Testis (tissue), 3 donors: ENCODE results near the gene DCTN5. TPM values are rescaled to one million over a fixed set of nuclear protein-coding genes. Genes with fewer than 3 reads are reported as not detected.

Experiments used
- DNase-seq: peaks from one replicate; pipeline ENCODE4 v3.0.0-alpha.2; 2019
- H3K27ac ChIP-seq, 2 donors: fragments of 200-600 bp; sonication (generic); one replicate each; pipeline ENCODE4 v1.5.1; 2019
- H3K27me3 ChIP-seq: fragments of 200-600 bp; sonication (generic); one replicate; pipeline ENCODE4 v1.5.1; 2019
- H3K36me3 ChIP-seq: fragments of 200-600 bp; sonication (generic); one replicate; pipeline ENCODE4 v1.5.1; 2017; ENCODE audit warnings: low read depth; ENCODE audit errors: missing control alignments
- H3K4me1 ChIP-seq: fragments of 200-600 bp; sonication (generic); one replicate; pipeline ENCODE4 v1.5.1; 2019
- H3K4me3 ChIP-seq, 2 donors: fragments of 200-600 bp; sonication (generic); one replicate each; pipeline ENCODE4 v1.5.1; 2017 to 2019
- H3K9me3 ChIP-seq: fragments of 200-600 bp; sonication (generic); one replicate; pipeline ENCODE4 v1.5.1; 2017
- CTCF ChIP-seq, 3 experiments: fragments of 450-650 bp in 2 of 3; fragments of 200-600 bp in 1 of 3; sonication (generic) in 1 of 3; IDR thresholded peaks; one replicate each; pipeline ENCODE4 v1.5.1; 2016 to 2019; ENCODE audit warnings: antibody characterized with exemption in 3 of 3, mild to moderate bottlenecking in 2 of 3, moderate library complexity in 1 of 3
- POLR2A ChIP-seq: fragments of 450-650 bp; IDR thresholded peaks from one replicate; pipeline ENCODE4 v1.6.1; 2017; ENCODE audit warnings: antibody characterized with exemption, mild to moderate bottlenecking, moderate library complexity
- WGBS, 2 donors: methylation state at CpG; one replicate each; pipeline ENCODE4 v1.1.5; 2018; 5-methylcytosine and 5-hydroxymethylcytosine counted together
- intact Hi-C: fragments of 100-400 bp; cut with DNase I; formaldehyde crosslinking; loops from one replicate; pipeline ENCODE4 v1.15.1; 2023; ENCODE audit warnings: low total_unique reads
- polyA plus RNA-seq: library from polyadenylated mRNA; stranded (reverse); fragments of 350-450 nt; fragmentation: Illumina TruSeq; extraction: RNeasy Lipid Tissue Mini Kit (QIAGEN cat#74804); gene quantifications from one replicate; pipeline ENCODE4 v1.2.3, GENCODE V29; 2014; ENCODE audit warnings: low read depth, low replicate concordance; ENCODE audit not compliant: insufficient read depth
- total RNA-seq, 2 donors: library from RNA; depleted of rRNA; stranded (reverse); fragments of >200 nt; gene quantifications; one replicate each; pipeline ENCODE4 v1.2.3, GENCODE V29; 2016

The DCTN5 gene
- total and polyA plus RNA-seq, 3 donors from 2014 or later: 61.3 to 84.0 (median 63.3) TPM

- no peak overlapping the region for H3K27ac ChIP-seq
- no peaks in the 10 kb centered on the region for H3K27me3 ChIP-seq
- no peak overlapping the region for H3K4me3 ChIP-seq
- 91 to 95% methylated on average over 9 to 25 of the region's 25 CpGs for WGBS, 2 donors
- no peaks in the 10 kb centered on the region for H3K4me1 ChIP-seq
- TF ChIP-seq POLR2A (no peak), CTCF (IDR thresholded peaks at IDR 0.05) (no peak)
- H3K9me3 ChIP-seq: no peaks in the 10 kb centered on the region
- H3K36me3 ChIP-seq: no peaks in the 10 kb centered on the region
- DNase-seq: no peak
- intact Hi-C loops: no loop called here
Measured at GRCh38 chr16:23690771-23691482, 49.7 kb downstream of the DCTN5 start.

- TF ChIP-seq CTCF (IDR thresholded peaks at IDR 0.05) (no peak), POLR2A (no peak)
- H3K4me1 ChIP-seq: no peaks in the 10 kb centered on the region
- H3K36me3 ChIP-seq: no peaks in the 10 kb centered on the region
- no peak overlapping the region for H3K27ac ChIP-seq
- no peaks in the 10 kb centered on the region for H3K9me3 ChIP-seq
- 87 to 95% methylated on average over 10 of the region's 10 CpGs for WGBS, 2 donors
- intact Hi-C loops: no loop called here
- no peak overlapping the region for H3K4me3 ChIP-seq
- no peak for DNase-seq
- no peaks in the 10 kb centered on the region for H3K27me3 ChIP-seq
Measured at GRCh38 chr16:23691483-23692189, 50.4 kb downstream of the DCTN5 start.

GRCh38 chr16:23692190-23692837 is 51.0 kb downstream of the DCTN5 start:
- no peaks in the 10 kb centered on the region for H3K9me3 ChIP-seq
- no peaks in the 10 kb centered on the region for H3K36me3 ChIP-seq
- no peak overlapping the region for H3K27ac ChIP-seq
- DNase-seq: no peak
- no peak overlapping the region for H3K4me3 ChIP-seq
- intact Hi-C loops: no loop called here
- TF ChIP-seq POLR2A: no peak
- no peaks in the 10 kb centered on the region for H3K4me1 ChIP-seq
- H3K27me3 ChIP-seq: no peaks in the 10 kb centered on the region
- WGBS, 2 donors: 92 to 95% methylated on average over 5 to 6 of the region's 6 CpGs

GRCh38 chr16:23694265-23694643 is 53.0 kb downstream of the DCTN5 start:
- Histone ChIP-seq H3K4me3 (no peak overlapping the region), H3K9me3 (no peaks in the 10 kb centered on the region), H3K4me1 (no peaks in the 10 kb centered on the region), H3K27ac (no peak overlapping the region), H3K36me3 (no peaks in the 10 kb centered on the region), H3K27me3 (no peaks in the 10 kb centered on the region)
- intact Hi-C loops: no loop called here
- DNase-seq: no peak
- WGBS, 2 donors: 93 to 95% methylated on average over 4 of the region's 4 CpGs
- TF ChIP-seq CTCF (IDR thresholded peaks at IDR 0.05) (no peak), POLR2A (no peak)

GRCh38 chr16:23694644-23695373 is 53.5 kb downstream of the DCTN5 start:
- H3K4me1 ChIP-seq: no peaks in the 10 kb centered on the region
- intact Hi-C loops: no loop called here
- DNase-seq: peak; percentile 39
- no peaks in the 10 kb centered on the region for H3K27me3 ChIP-seq
- no peaks in the 10 kb centered on the region for H3K36me3 ChIP-seq
- H3K4me3 ChIP-seq: no peak overlapping the region
- WGBS, 2 donors: 7 to 15% methylated on average over 10 to 25 of the region's 32 CpGs
- H3K9me3 ChIP-seq: no peaks in the 10 kb centered on the region
- H3K27ac ChIP-seq: no peak overlapping the region
- TF ChIP-seq CTCF (IDR thresholded peaks at IDR 0.05): no peak
- TF ChIP-seq POLR2A: no peak
